AG04450 (cell line): Measurements from ENCODE around the gene ADAMTS6. TPM values are rescaled to one million over a fixed set of nuclear protein-coding genes. Genes with fewer than 3 reads are reported as not detected.

Experiments
- CTCF ChIA-PET: fragments of 300-600, 350-600 bp; formaldehyde crosslinking; extraction: SDS; loops from one replicate; lab custom pipeline; 2022; ENCODE audit warnings: antibody characterized with exemption, inconsistent platforms; lab: Charles Lee
- POLR2A ChIA-PET: fragments of 350-600 bp; formaldehyde crosslinking; extraction: SDS; loops from one replicate; lab custom pipeline; 2021; ENCODE audit warnings: antibody characterized with exemption, inconsistent platforms; lab: Yijun Ruan, JAX
- DNase-seq: peaks from one replicate; pipeline ENCODE4 v3.0.0-alpha.2; 2011; ENCODE audit warnings: low read depth, low spot score
- H3K27ac ChIP-seq: one replicate; pipeline ENCODE4 v1.5.1; 2012; ENCODE audit warnings: low read depth, low read length, control low read depth
- H3K27me3 ChIP-seq: one replicate; pipeline ENCODE4 v1.6.0; 2012; ENCODE audit warnings: low read length; ENCODE audit not compliant: control insufficient read depth, insufficient read depth
- H3K4me3 ChIP-seq: 2 replicates; pipeline ENCODE4 v1.5.1; 2011; ENCODE audit warnings: mild to moderate bottlenecking, low read depth, low read length, control low read depth
- H3K9me3 ChIP-seq: 2 replicates; pipeline ENCODE4 v1.5.1; 2012; ENCODE audit warnings: low read length; ENCODE audit not compliant: control insufficient read depth, insufficient read depth
- polyA plus RNA-seq: library from polyadenylated mRNA; depleted of rRNA; stranded (reverse); fragments of >200 nt; gene quantifications from 2 replicates; pipeline ENCODE4 v1.2.3, GENCODE V29; 2011
- TF ChIP-seq, protein P1 (sequence below): IDR thresholded peaks from 2 replicates; pipeline ENCODE4 v1.5.1; 2011; ENCODE audit warnings: low read depth, low read length, control low read depth, inconsistent platforms

Gene ADAMTS6
- polyA plus RNA-seq, 1 experiment = 22.5 TPM

DNA sequence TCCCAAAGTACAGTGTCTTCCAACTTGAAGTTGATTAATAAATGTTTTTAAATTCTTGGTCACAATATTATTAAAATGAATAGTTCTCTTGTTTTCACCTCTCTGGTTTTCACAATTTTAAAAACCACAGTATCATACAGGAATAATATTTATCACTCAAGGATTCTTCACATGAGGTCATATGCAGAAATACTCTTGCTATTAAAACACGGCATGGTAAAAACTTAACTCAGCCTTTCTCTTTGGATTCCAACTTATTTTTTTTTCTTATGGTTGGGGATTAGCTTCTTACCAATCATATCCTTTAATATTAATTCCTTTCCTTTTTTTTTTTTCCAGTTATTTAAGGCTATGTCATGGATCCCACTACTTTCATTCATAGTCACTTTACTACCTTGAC, 289.4 kb downstream of the ADAMTS6 start:
- TF ChIP-seq, protein P1, sequence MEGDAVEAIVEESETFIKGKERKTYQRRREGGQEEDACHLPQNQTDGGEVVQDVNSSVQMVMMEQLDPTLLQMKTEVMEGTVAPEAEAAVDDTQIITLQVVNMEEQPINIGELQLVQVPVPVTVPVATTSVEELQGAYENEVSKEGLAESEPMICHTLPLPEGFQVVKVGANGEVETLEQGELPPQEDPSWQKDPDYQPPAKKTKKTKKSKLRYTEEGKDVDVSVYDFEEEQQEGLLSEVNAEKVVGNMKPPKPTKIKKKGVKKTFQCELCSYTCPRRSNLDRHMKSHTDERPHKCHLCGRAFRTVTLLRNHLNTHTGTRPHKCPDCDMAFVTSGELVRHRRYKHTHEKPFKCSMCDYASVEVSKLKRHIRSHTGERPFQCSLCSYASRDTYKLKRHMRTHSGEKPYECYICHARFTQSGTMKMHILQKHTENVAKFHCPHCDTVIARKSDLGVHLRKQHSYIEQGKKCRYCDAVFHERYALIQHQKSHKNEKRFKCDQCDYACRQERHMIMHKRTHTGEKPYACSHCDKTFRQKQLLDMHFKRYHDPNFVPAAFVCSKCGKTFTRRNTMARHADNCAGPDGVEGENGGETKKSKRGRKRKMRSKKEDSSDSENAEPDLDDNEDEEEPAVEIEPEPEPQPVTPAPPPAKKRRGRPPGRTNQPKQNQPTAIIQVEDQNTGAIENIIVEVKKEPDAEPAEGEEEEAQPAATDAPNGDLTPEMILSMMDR = no peak
- Histone ChIP-seq H3K4me3 (no peak overlapping the region), H3K9me3 (no peaks in the 10 kb centered on the region), H3K27ac (no peak overlapping the region), H3K27me3 (no peaks in the 10 kb centered on the region)
- POLR2A ChIA-PET = interaction anchor here (0.6 kb wide), 1 partner anchor 142 kb away, joined by 3 read pairs; no protein-coding TSS in a partner anchor
- peak; percentile 21 for DNase-seq
- CTCF ChIA-PET = interaction anchor here (0.9 kb wide), 1 partner anchor 92 kb away, joined by 3 read pairs; no protein-coding TSS in a partner anchor

- no peaks in the 10 kb centered on the region for H3K9me3 ChIP-seq
- ChIA-PET POLR2A (interaction anchor here (0.7 to 1.0 kb wide), 2 partner anchors 8 to 65 kb away, joined by 3 to 5 read pairs; no protein-coding TSS in a partner anchor), CTCF (interaction anchor here (0.9 kb wide), 1 partner anchor 91 kb away, joined by 3 read pairs; no protein-coding TSS in a partner anchor)
- H3K27me3 ChIP-seq = no peaks in the 10 kb centered on the region
- DNase-seq = no peak
- TF ChIP-seq, protein P1 = no peak
- H3K4me3 ChIP-seq = no peak overlapping the region
- no peak overlapping the region for H3K27ac ChIP-seq
Measured at GRCh38 chr5:65191554-65192135, 290.1 kb downstream of the ADAMTS6 start.

GRCh38 chr5:65190328-65191053, 291.2 kb downstream of the ADAMTS6 start:
- H3K4me3 ChIP-seq = no peak overlapping the region
- TF ChIP-seq, protein P1 = no peak
- CTCF ChIA-PET = no interaction called here
- H3K9me3 ChIP-seq = no peaks in the 10 kb centered on the region
- peak; percentile 95 for DNase-seq
- peak overlapping the region; percentile 85 for H3K27ac ChIP-seq
- no peaks in the 10 kb centered on the region for H3K27me3 ChIP-seq
- POLR2A ChIA-PET = interaction anchor here (0.7 to 1.0 kb wide), 2 partner anchors 9 to 63 kb away, joined by 3 to 5 read pairs; no protein-coding TSS in a partner anchor

GRCh38 chr5:65186646-65187227, 295.0 kb downstream of the ADAMTS6 start:
- Histone ChIP-seq H3K9me3 (no peaks in the 10 kb centered on the region), H3K27me3 (no peaks in the 10 kb centered on the region), H3K4me3 (no peak overlapping the region), H3K27ac (no peak overlapping the region)
- DNase-seq = no peak
- ChIA-PET POLR2A (no interaction called here), CTCF (interaction anchor here (1.1 kb wide), 1 partner anchor 8 kb away, joined by 5 read pairs; no protein-coding TSS in a partner anchor)
- TF ChIP-seq, protein P1 = no peak
